OCI-LY7 (cell line): ENCODE data around the gene CELF1.

Source experiments
- CTCF ChIP-seq: fragments of 200-600 bp; sonication (generic); conservative IDR thresholded peaks from 2 replicates; pipeline ENCODE4 v1.5.1; 2014; ENCODE audit warnings: mild to moderate bottlenecking, antibody characterized with exemption, low read length, moderate library complexity, mixed read lengths
- EZH2phosphoT487 ChIP-seq: fragments of 200-600 bp; sonication (generic); IDR thresholded peaks from 2 replicates; pipeline ENCODE4 v1.6.1; 2018; ENCODE audit warnings: low read depth, borderline replicate concordance, mild to moderate bottlenecking, mixed run types, antibody characterized with exemption, low read length, moderate library complexity, mixed read lengths

- no peak for TF ChIP-seq CTCF
- TF ChIP-seq EZH2phosphoT487: no peak
Measured at GRCh38 chr11:47527186-47527585, 25.7 kb downstream of the CELF1 start.
